GM12891 (cell line): ENCODE results near the gene CAMTA2.

Experiments
- PAX5 ChIP-seq: IDR thresholded peaks from 2 replicates; pipeline ENCODE4 v1.6.1; 2011; ENCODE audit warnings: low read length, moderate library complexity, mild to moderate bottlenecking; ENCODE audit not compliant: insufficient read depth, severe bottlenecking
- POLR2A ChIP-seq: IDR thresholded peaks from 2 replicates; pipeline ENCODE4 v1.6.1; 2011; ENCODE audit warnings: low read depth, low read length, control low read depth
- POLR2AphosphoS5 ChIP-seq: IDR thresholded peaks from 2 replicates; pipeline ENCODE4 v1.6.1; 2011; ENCODE audit warnings: low read depth, low read length, control low read depth
- SPI1 ChIP-seq: IDR thresholded peaks from 2 replicates; pipeline ENCODE4 v1.6.1; 2011; ENCODE audit warnings: low read depth, low read length, control low read depth
- TAF1 ChIP-seq: IDR thresholded peaks from 2 replicates; pipeline ENCODE4 v1.6.1; 2011; ENCODE audit warnings: low read depth, low read length, control low read depth

DNA sequence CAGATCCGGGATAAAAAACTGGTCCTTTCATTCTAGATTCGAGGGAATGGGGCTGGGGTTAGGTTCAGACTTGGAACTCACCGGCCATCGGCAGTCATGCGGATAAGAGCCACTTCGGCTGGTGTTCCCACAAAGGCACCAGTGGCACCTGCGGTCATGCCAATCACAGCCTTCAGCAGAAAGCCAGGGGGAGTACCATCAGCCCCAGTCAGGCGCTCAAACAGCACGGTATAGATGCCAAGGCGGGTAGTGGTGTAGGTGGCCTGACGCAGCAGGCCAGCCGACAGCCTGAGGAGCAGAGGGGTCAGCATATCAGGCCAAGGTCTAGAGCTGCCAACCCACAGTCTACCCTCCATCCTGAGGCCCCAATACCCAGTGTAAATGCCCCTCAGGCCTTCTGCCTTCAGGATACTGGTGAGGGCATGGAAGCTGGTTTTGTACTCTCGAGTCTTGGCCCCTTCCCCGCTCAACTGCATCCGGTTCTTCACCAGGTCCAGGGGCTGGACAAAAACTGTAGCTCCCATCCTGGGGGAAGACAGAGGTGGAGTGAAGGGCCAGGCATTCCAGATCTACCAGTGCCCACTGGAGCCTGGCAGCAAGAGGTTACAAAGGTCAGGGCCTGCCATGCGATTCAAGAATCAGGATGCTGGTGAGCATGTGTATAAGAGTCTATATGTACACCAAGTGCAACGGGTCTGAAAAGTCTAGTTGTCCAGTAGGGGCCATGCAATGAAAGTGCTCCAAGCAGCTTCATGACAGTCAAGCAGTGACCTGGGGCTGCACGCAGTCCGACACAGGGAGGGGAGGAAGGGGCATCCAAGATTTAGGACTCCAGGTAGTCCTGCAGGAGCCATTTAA lies 48.6 kb downstream of the CAMTA2 start:
- TF ChIP-seq TAF1, result no peak
- TF ChIP-seq POLR2AphosphoS5, result no peak
- no peak for TF ChIP-seq POLR2A
- no peak for TF ChIP-seq PAX5
- no peak for TF ChIP-seq SPI1
